DND-41 (cell line): Measurements from ENCODE around the gene ADARB2.

Experiments
- CTCF ChIP-seq: IDR thresholded peaks from 2 replicates; pipeline ENCODE4 v1.5.1; 2012; ENCODE audit warnings: borderline replicate concordance, low read length, moderate library complexity, mild to moderate bottlenecking; ENCODE audit not compliant: poor library complexity, severe bottlenecking; ENCODE audit errors: extremely low read depth
- EZH2 ChIP-seq: IDR thresholded peaks from 3 replicates; pipeline ENCODE4 v1.6.1; 2012; ENCODE audit warnings: borderline replicate concordance, low read depth, mild to moderate bottlenecking, moderate library complexity, low read length, inconsistent platforms; ENCODE audit not compliant: severe bottlenecking

GRCh38 chr10:1169981-1170866 lies 567.1 kb downstream of the ADARB2 start:
- no peak for TF ChIP-seq CTCF
- TF ChIP-seq EZH2, result no peak
